GM19452 (cell line): ENCODE data around the gene CYTH4.
"Not testable (repeated sequence)": the region's sequence is repeated elsewhere in the genome, so short reads cannot be mapped to it uniquely, and the experiment has no call there.

Experiments used
- ATAC-seq: cut with Tn5 transposase; IDR thresholded peaks from one replicate; pipeline ENCODE4 v1.9.1; 2021; ENCODE audit not compliant: unreplicated experiment

Gene CYTH4

DNA sequence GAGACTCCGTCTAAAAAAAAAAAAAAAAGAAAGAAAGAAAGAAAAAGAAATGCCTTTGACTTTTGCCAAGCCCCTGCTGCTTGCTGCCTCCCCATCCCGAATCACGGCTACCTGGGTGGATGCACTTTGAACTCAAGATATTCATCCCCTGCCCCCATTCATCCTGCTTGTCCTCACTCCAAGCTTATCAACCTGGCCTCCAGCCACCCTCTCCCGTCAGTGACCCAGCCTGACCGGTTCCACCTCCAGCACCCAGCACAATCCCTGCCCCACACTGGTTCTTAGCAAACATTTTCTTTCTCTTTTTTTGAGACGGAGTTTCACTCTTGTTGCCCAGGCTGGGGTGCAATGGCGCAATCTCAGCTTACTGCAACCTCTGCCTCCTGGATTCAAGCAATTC lies 44.4 kb downstream of the CYTH4 start:
- ATAC-seq = no peak

DNA sequence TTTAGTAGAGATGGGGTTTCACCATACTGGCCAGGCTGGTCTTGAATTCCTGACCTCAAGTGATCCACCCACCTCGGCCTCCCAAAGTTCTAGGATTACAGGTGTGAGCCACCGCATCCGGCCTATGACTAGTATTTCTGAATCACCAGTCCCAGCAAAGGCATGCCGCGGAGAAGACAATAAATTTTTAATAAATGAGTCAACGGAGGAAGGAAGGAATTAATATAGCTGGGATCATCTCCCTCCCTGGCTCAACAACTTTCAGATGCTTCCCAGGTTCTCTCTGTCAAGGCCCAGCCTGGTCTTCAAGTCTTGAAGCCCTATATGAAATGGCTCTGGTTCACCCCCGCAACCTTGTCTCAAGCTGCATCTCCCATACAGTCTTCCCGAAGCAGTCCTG lies 45.7 kb downstream of the CYTH4 start:
- ATAC-seq = no peak

DNA sequence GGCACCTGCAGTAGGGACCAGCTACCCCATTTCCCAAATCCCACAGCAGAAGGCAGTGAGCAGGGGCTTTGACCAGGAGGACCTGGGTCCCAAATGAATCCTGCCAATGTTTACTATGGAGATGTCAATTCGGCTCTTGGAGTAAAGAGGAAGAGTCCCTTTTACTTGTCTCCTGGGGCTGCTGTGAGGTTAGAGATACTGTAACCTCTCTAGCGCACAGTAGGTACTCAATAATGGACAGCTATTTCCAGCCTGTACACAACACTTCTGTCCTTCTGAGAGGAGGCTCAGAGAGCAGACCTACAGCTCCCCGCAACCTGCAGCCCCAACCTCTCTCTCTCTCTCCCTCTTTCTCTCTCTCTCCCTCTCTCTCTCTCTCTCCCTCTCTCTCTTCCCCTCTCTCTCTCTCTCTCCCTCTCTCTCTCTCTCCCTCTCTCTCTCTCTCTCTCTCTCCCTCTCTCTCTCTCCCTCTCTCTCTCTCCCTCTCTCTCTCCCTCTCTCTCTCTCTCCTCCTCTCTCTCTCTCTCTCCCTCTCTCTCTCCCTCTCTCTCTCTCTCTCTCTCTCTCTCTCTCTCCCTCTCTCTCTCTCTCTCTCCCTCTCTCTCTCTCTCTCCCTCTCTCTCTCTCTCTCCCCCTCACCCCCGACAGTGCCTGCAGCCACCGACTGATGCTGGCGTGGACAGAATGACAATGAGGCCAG lies 46.4 kb downstream of the CYTH4 start:
- not testable (repeated sequence) for ATAC-seq

DNA sequence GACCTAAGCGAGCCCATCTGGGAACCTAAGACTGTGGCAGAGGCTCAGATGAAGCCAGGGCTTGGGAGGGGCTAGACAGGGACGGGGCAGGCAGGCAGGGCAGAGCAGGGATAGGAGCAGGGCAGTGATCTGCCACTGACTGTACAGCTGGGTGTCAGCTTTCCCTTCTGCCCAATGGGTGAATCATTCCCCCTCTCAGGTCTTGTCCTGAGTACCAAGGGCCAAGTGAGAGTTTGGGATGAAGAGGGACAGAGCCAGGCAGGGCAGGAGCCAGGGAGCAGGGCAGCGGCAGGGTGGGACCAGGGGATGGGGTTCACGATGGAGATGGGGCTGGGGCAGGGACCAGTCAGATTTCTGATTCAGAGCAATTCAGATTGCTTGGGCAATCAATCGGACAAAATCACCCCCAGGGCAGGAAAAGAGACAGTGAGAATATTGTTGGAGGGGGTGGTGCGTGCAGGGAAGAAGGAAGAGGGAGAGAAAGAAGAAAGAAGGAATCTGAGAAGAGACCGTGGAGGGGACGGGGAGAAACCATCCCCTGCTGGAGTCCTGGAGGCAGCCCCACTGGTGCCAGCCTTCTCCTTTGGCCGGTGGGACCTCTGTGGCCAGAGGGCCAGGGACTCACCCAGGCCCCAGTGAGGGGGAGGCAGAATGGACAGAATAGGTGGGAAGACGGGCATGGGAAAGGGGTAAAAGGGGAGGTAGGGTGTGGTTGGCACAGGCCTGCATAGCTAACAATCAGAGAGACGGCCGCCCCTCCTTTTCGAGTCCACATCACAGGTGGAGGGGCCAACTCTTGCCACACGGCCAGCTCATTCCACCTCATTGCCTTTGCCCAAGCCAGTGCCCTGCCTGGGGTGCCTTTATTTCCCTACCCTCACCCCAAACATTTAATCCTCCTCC lies 47.2 kb downstream of the CYTH4 start:
- no peak for ATAC-seq

DNA sequence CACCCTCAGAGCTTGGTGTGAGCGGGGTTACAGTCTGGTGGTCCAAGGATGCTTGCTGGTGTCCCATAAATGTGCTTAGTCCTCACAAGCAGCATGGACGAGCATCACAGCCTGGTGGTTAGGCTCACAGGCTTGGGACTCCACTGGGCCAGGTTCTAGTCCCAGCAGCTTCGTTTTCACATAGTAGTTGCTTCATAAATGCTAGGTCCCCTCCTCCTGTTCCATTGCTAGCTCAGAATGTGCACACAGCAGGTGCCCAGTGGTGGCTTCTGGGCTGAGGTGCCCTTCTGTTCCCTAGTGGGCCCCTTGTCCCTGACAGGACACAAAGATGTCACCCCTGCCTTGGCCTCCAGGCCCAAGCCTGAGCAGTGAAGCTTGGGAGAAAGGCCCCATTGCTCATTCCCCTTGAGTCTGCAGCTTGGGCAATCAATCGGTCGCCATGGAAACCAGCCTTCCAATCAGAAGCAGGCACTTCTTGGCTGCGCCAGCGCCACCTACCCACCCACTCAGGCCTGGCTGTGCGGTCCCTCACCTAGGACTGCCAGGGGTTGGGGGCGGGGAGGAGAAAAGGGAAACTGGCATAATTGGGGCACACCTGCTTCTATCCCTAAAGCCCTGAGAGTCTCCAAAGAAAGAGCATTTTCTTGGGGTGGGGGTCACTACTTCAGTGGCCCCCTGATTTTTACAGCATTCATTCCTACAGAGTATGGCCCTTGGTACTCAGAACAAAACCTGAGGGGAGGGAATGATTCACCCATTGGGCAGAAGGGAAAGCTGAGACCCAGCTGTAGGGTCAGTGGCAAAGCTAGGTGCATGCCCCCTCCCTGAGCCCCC lies 48.1 kb downstream of the CYTH4 start:
- ATAC-seq = no peak

DNA sequence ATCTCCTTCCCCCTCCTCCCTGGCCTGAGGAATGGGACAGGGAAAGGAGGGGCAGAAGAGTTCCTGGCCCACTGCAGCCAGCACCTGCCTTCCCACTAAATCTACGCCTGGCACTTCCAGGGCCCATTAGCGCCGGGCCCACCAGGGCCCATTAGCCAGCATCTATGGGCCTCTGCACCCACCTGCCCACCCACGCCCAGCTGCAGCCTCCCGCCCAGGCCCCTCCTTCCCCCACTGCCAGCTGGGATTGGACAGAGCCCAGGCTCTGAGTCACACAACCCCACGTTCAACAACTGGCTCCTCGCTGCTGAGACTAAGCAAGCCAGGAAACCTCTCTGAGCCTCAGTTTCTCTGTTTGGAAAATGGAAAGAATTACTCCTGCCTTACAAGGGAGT lies 48.7 kb downstream of the CYTH4 start:
- ATAC-seq = no peak

DNA sequence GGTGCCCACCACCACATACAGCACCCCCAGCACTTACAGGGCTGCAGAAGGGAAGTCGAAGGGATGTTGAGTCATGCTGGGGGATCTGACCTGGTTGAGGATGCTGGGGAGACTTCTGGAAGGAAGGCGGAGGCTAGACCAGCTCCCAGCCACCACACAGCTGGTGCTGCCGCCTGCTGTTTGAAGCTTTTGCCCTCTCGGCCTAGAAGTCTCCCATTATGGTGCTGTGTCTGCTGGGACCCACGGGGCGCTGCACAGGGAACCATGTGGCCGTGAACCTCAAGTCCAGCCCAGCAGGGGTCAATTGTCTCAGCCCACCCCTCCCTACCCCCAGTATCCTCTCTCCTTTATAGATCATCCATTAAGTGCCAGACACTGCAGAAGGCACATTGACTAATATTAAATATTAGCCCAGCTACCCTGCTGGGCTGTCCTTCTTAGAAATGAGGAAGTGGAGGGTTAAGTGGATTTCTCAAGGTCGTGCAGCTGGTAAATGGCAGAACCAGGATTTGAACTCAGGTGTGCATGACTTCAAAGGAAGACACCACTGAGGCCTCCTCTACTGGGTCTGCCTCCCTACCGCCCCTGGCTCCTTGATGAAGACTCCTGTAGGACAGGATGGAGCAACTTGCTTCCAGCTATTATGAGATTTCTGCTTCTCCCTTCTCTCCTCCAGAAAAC lies 49.7 kb downstream of the CYTH4 start:
- ATAC-seq = no peak

DNA sequence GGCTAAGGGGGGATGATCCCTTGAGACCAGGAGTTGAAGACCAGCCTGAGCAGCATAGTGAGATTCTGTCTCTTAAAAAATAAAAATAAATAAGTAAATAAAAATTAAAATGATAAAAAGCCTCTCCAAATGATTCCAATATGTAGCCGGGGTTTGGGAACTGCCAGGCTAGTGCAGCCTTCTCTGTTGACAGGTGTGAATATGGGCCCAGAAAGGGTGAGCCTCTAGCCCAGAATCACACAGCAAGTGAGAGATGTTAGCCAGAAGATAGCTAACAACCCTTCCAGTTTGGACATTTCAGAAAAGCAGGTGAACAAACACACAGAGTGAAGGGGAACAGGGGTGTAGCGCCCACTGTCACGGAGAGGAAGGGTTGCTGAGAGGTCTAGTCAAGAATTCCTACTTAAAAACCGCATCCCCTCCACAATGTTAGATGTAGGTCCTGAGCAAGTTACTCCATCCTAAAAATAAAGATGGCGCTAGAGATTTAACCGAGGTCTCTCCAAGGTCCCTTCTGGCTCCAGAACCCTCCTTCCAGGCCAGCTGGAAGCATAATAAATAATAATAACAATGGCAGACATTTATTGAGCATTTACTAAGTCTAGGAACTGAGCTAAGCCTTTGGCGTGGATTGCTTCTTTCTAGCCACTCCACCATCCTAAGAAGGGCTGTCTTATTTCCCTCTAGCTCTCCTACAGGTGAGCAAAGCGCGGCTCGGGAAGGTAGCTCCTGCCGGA lies 51.6 kb downstream of the CYTH4 start:
- ATAC-seq = no peak

DNA sequence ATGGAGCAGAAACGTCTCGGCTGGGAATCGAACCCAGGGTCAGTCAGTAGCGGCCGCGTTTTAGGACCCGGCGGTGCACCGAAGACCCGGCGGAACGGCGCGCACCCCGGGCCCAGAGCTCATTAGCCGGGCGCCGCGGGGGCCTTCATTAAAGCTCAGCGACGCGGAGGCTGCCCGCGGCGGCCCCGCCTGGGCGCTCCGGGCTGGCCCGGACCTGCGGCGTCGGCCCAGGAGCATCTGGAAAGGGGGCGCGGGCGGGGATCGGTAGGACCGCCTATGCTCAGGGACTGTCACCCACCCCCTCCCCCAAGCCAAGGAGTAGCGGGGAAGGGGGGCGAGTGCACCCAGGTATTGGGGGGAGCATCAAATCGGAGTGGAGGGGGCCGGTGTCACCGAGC lies 52.2 kb downstream of the CYTH4 start:
- no peak for ATAC-seq

DNA sequence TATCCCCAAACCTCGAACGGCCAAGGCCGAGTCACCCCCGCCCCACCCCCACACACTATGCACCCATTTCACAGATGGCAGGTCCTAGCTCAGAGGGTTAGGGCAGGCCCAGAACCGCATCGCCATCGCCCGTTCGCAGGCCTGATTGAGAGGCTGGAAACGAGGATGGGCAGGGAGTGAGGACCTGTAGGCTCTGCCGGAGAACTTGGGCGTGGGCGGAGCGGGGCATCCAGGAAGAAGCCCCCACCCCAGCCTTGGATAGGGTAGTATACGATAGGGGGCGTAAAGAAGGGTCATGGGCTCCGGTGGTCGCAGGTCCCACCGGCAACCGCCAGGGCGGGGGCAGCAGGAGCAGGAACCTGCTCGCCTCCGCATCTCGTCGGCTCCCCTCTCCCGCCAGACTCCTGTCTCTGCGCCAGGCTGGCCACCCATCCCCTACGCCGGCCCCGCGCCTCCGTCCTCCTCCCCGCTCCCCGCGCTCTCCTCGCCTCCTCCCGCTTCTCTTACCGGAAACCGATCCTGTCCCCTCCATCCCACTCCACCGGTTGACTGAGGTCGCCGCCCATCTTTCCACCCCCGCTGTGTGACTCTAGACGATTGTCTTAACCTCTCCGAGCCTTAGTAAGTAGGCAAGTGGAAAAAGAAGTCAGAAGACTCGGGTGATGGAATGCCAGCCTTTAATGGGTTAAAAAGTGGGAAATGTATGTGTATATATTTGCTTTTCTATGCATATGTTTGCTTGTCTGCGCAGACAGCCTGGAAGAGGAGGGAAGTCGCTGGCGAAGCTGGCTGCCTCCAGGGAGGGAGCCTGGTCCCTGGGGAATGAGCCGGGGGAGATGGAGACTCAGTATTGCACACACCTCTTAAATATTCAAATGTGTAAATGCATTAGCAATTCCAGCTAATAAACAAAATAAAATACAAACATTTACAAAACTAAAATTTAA lies 52.8 kb downstream of the CYTH4 start:
- ATAC-seq = no peak

DNA sequence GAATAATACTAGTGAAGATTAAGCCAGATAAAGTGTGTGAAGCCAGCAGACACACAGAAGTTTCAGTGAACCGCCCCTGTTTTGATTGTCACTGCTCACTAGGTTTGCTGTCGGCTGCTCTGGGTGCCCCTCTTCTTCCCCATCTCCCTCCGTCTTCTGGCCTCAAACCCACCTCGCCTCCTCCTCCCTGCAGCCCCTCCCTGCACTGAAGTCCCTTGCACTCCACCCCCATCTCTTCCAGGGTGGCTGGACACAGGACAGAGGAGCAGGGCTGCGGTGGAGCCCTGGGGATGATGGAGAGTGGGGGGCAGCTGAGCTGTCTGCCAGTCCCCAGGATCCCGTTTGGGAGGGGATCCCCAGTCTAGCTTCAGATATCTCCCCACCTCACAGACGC lies 53.5 kb downstream of the CYTH4 start:
- no peak for ATAC-seq

DNA sequence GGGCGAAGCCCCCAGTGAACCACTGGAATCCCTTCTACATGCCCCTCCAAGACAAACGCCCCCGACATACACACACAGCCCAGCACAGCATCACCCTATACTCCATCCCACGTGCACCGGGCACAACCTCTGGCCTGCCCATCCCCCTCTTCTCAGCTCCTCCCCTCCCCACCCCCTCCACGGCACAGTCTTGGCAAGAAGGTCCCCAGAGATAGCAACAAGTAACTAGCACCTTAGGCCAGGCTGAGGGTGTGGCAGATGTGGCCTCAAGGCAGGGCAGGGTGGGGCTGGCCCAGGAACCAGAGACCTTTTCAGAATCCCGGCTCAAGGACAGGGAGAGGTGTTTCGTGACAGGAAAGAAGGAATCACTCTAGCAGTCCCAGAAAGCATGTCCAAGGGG lies 54.3 kb downstream of the CYTH4 start:
- ATAC-seq = no peak

DNA sequence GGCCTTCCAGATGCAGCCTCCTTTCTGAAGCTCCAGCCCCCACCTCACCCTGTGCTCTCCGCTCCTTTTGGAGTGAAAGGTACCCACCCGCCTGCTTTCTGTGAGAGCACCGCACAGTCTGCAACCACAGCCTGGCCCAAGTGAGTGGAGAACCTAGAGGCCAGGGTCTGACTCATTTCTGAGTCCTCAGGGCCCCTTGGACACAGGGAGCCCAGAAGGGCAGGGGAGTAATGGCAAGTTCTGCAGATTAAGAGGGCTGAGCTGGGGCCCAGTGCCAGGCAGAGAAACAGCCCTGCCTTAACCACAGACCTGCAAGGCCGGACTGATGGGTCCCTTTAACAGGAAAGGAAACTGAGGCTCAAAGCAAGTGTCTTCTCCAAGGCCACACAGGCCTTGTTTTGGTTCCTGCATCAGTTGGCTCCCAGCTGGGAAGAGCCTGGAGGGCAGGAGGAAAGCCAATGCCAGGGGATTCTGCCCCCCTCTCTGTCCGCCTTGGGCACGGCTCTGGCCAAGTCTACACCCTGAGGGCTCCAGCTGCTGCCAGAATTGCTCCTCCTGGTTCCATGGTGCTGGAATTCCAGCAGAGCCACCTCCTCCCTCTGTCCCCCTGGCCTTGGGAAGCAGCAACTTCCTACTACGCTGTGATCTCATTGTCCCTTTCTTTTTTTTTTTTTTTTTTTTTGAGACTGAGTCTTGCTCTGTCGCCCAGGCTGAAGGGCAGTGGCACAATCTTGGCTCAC lies 55.1 kb downstream of the CYTH4 start:
- ATAC-seq = no peak

DNA sequence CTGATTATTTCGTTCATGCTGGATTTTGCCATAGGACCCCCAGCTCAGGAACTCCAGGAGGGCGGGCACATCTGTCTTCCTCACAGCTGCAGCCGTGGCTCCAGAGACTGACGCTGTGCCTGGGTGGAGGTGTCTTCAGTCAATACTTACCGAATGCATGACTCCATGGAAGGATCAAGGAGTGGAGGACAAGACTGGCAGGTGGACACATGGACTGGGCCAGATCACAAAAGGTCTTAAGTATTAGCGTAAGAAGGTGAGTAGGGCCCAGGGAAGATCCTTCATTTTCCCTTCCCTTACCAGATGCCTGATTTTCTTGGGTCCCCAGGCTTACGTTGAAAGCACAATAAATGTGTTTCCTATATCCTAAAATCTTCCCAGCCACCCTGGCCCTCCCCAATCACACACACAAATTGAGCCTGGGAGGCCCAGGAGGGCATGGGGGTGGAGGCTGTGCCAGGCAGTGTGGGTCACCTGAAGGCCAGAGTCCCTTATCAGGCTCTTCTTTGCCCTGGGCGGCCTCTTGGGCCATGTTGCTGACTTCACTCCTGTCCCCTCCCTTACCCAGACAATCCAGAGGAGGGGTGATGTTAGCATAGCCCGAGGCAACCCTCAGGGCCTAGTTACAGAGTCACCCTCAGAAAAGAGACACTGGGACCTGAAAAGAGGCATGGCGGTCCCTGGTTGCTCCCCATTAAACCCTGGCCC lies 56.4 kb downstream of the CYTH4 start:
- no peak for ATAC-seq

DNA sequence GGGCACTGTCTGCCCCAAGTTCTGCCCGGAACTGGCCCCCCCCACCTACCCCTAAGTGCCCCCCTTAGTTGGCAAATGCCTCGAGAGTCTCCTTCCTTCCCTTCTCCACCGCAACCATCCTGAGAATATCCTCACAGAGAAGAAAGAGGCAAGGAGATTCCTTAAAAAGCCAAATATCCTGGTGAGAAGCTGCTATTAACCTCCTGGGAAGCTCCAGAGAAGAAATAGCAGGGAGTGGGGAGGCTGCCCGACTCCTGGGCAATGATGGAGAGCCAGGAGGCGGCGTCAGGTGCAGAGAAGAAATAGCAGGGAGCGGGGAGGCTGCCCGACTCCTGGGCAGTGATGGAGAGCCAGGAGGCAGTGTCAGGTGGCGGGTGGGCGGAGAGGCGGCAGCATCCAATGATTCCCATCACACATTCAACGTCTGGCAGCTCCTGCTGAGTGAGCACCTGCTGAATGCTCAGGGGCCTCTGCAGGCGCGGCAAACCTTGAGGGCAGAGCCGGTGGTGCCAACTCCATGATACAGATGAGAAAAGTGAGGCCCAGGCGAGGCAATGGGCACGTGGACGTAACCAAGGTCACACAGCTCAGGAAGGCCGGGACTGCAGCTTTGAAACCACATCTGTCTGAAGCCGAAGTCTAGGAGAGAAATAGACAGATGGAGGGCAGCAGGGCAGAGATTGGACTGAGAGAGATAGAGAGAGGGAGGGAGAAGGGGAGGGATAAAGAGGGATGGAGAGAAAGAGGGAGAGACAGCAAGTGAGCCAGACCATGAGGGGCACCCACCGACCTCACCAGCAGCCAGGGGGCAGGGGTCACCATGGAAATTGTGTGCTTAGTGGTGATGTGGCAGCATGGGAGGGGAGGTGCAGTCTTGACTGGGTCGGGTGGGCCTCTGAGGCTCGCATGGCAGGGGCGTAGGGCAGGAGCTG lies 58.3 kb downstream of the CYTH4 start:
- ATAC-seq = no peak

DNA sequence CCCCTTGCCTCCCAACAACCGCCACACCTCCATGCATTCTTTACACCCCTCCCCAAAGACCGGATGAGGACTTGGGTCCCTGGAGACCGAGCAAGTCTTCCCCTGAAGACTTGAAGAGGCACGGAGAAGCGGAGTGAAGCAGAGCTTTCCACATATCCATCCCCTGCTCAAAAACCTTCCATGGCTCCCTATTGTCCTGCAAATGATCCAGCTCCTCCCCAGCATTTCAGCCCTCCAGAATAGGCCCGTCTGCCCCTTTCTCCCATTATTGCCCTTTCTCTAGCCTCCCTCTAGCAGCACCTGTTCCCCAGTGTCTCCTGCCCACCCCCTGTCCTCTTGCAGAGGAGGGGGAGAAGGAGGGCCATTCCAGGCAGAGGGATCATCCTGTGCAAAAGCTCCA lies 59.8 kb downstream of the CYTH4 start:
- no peak for ATAC-seq

DNA sequence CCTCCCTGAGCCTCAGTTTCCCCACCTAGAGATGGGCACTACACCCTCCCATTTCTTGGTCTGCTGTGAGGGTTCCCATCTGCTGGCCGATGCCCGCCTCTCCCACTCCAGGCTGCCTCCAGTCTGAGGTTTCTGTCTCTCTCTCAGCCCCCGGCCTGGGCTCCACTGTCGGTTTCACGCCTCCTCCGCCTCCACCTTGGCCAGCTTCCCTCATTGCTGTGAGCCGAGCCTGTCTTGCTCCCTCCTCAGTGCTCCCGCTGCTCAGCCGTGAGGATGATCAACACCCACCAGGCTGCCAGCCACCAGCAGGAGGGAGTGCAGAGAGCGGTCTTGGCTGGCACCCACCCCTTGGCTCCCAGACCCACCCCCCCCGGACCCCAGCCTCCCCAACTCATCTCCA lies 61.0 kb downstream of the CYTH4 start:
- no peak for ATAC-seq
